Measurements from ENCODE around the gene EPHA6. TPM values are rescaled to one million over a fixed set of nuclear protein-coding genes. Genes with fewer than 3 reads are reported as not detected.

The EPHA6 gene
- total RNA-seq, 1 experiment from 2014 or later: 0.61 TPM

DNA sequence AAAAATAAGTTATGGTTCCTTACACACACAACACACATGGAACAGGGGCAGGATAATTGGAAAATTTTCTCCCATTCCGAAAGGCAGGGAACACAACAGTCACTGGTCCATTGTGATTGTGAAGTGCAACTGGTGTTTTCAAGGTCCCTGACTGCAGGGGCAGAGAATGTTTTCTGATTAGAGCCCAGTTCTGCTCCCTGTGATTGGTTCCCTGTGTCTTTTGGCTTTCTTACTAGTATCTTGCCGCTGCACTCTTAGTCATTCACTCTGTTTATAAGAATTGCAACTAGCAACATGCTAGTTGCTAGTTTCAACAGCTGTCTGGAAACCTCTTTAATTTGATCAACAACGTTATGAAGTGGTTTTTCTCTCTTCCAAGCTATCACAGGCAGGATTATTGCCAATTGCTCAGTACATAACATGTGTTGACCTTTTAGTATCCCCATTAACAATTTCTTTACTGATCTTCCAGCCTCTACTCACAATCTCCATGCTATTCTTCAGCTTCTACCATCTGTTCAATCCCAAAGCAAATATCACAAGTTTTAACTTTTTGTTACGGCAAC, 177.5 kb downstream of the EPHA6 start:
- no CpG with 5 or more reads among the region's 4 CpGs for WGBS (ENCODE audit: extremely low coverage, insufficient read length, low lambda C conversion rate)
- no peak overlapping the region for H2AFZ ChIP-seq (ENCODE audit: low read length)

More for the DNA sequence above, 177.5 kb downstream of the EPHA6 start:
- Histone ChIP-seq H4K5ac (ENCODE audit: insufficient read length, low read depth, low read length) (no peak overlapping the region), H3K9ac (ENCODE audit: extremely low read depth, insufficient read length, low read length) (no peak overlapping the region), H4K20me1 (ENCODE audit: control insufficient read depth, insufficient read depth, insufficient read length) (no peaks in the 10 kb centered on the region), H3K56ac (ENCODE audit: insufficient read length, low read depth, low read length) (no peak overlapping the region), H3K27me3 (ENCODE audit: insufficient read depth, low read length) (no peaks in the 10 kb centered on the region), H2BK12ac (ENCODE audit: insufficient read length, low read depth, low read length) (no peak overlapping the region), H3K27ac (ENCODE audit: insufficient read length, low read depth, low read length) (no peak overlapping the region), H2BK20ac (ENCODE audit: low read depth, low read length, poor library complexity, severe bottlenecking) (no peak overlapping the region), H3K23ac (ENCODE audit: insufficient read length, low read depth, low read length) (no peak overlapping the region), H4K8ac (replicated peaks; ENCODE audit: insufficient read length, low read depth, low read length) (no peak overlapping the region), H2BK5ac (ENCODE audit: insufficient read length, low read length) (no peak overlapping the region), H3K18ac (ENCODE audit: insufficient read length, low read depth, low read length) (no peak overlapping the region), H2BK120ac (ENCODE audit: low read depth, low read length, poor library complexity, severe bottlenecking) (no peak overlapping the region), H3K4me2 (ENCODE audit: insufficient read depth, insufficient read length, low read length) (no peak overlapping the region), H3K4ac (ENCODE audit: low read depth, low read length) (no peak overlapping the region), H2AK5ac (ENCODE audit: insufficient read length, low read length) (no peak overlapping the region), H3K4me1 (ENCODE audit: insufficient read depth, low read length) (no peaks in the 10 kb centered on the region), H3K79me2 (ENCODE audit: insufficient read depth, low read length) (no peaks in the 10 kb centered on the region), H3T11ph (ENCODE audit: low read length) (no peak overlapping the region), H4K91ac (ENCODE audit: insufficient read length, low read depth, low read length) (no peak overlapping the region), H2BK15ac (ENCODE audit: low read depth, low read length) (no peak overlapping the region), H3K23me2 (ENCODE audit: insufficient read length, low read depth, low read length, poor library complexity, severe bottlenecking) (no peaks in the 10 kb centered on the region), H3K79me1 (ENCODE audit: insufficient read depth, low read depth, low read length, poor library complexity, severe bottlenecking) (no peaks in the 10 kb centered on the region), H3K14ac (ENCODE audit: insufficient read depth, low read length) (no peak overlapping the region), H3K9me3 (ENCODE audit: control insufficient read depth, low read depth, low read length) (no peaks in the 10 kb centered on the region)
- no peak for DNase-seq
- H3K27me3 Mint-ChIP-seq (ENCODE audit: low read depth): no peaks in the 10 kb centered on the region
- TF ChIP-seq, protein P1, sequence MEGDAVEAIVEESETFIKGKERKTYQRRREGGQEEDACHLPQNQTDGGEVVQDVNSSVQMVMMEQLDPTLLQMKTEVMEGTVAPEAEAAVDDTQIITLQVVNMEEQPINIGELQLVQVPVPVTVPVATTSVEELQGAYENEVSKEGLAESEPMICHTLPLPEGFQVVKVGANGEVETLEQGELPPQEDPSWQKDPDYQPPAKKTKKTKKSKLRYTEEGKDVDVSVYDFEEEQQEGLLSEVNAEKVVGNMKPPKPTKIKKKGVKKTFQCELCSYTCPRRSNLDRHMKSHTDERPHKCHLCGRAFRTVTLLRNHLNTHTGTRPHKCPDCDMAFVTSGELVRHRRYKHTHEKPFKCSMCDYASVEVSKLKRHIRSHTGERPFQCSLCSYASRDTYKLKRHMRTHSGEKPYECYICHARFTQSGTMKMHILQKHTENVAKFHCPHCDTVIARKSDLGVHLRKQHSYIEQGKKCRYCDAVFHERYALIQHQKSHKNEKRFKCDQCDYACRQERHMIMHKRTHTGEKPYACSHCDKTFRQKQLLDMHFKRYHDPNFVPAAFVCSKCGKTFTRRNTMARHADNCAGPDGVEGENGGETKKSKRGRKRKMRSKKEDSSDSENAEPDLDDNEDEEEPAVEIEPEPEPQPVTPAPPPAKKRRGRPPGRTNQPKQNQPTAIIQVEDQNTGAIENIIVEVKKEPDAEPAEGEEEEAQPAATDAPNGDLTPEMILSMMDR (conservative IDR thresholded peaks at IDR 0.05): no peak
- no peak overlapping the region; a peak in 1 of 7 replicates for H3K27ac Mint-ChIP-seq
- no peak overlapping the region for H3K4me3 Mint-ChIP-seq
- no peaks in the 10 kb centered on the region for H3K36me3 Mint-ChIP-seq (ENCODE audit: insufficient read depth in 1 of 3, low read depth in 3 of 3)
- 0 out of 5 replicates have a peak, but pooled peaks cover 0 to 3% of the 10 kb centered on the region in 2 experiments for H3K9me3 Mint-ChIP-seq
- peaks cover 0 to 3% of the 10 kb centered on the region in 2 experiments; a peak in 1 of 4 replicates for H3K4me1 Mint-ChIP-seq
